ENCODE data around the gene CDH8.
"Not testable (repeated sequence)": the region's sequence is repeated elsewhere in the genome, so short reads cannot be mapped to it uniquely, and the experiment has no call there.

CDH8 gene

GRCh38 chr16:61836804-61837393, 199.3 kb downstream of the CDH8 start:
- DNase-seq = no peak

- DNase-seq = no peak
These were observed 202.2 kb downstream of the CDH8 start for GRCh38 chr16:61834082-61834481.

- no peak for DNase-seq
These were observed 204.8 kb downstream of the CDH8 start for GRCh38 chr16:61831351-61831917.

GRCh38 chr16:61829631-61830030, 206.6 kb downstream of the CDH8 start:
- DNase-seq = no peak

- peak; percentile 61 for DNase-seq
These were observed 212.9 kb downstream of the CDH8 start for GRCh38 chr16:61823326-61823725.

- no peak for DNase-seq
These were observed 215.4 kb downstream of the CDH8 start for GRCh38 chr16:61820820-61821219.

- no peak for DNase-seq
These were observed 215.8 kb downstream of the CDH8 start for GRCh38 chr16:61820398-61820797.

GRCh38 chr16:61818850-61819249, 217.4 kb downstream of the CDH8 start:
- no peak for DNase-seq

GRCh38 chr16:61817583-61818278, 218.5 kb downstream of the CDH8 start:
- DNase-seq = no peak

- DNase-seq = no peak
These were observed 221.4 kb downstream of the CDH8 start for GRCh38 chr16:61814726-61815347.

GRCh38 chr16:61813339-61813738, 222.9 kb downstream of the CDH8 start:
- DNase-seq = no peak

GRCh38 chr16:61812251-61812650, 224.0 kb downstream of the CDH8 start:
- DNase-seq = no peak

GRCh38 chr16:61807551-61807950, 228.7 kb downstream of the CDH8 start:
- DNase-seq = no peak

- DNase-seq = not testable (repeated sequence)
These were observed 235.0 kb downstream of the CDH8 start for GRCh38 chr16:61801217-61801616.

- no peak for DNase-seq
These were observed 237.5 kb downstream of the CDH8 start for GRCh38 chr16:61798741-61799140.

GRCh38 chr16:61797961-61798507, 238.2 kb downstream of the CDH8 start:
- DNase-seq = no peak

GRCh38 chr16:61797296-61797795, 238.9 kb downstream of the CDH8 start:
- DNase-seq = no peak

- no peak for DNase-seq
These were observed 243.9 kb downstream of the CDH8 start for GRCh38 chr16:61792194-61792909.

- no peak for DNase-seq
These were observed 244.8 kb downstream of the CDH8 start for GRCh38 chr16:61791464-61791863.

GRCh38 chr16:61781855-61782254, 254.4 kb downstream of the CDH8 start:
- DNase-seq = not testable (repeated sequence)

- DNase-seq = no peak
These were observed 256.1 kb downstream of the CDH8 start for GRCh38 chr16:61780161-61780560.

- no peak for DNase-seq
These were observed 265.9 kb downstream of the CDH8 start for GRCh38 chr16:61770301-61770700.

GRCh38 chr16:61763991-61764390, 272.2 kb downstream of the CDH8 start:
- DNase-seq = no peak
